ENCODE data around the gene NIN. TPM values are rescaled to one million over a fixed set of nuclear protein-coding genes. Genes with fewer than 3 reads are reported as not detected.

Gene NIN
- total RNA-seq, 1 donor from 2014 or later = 46.9 TPM

DNA sequence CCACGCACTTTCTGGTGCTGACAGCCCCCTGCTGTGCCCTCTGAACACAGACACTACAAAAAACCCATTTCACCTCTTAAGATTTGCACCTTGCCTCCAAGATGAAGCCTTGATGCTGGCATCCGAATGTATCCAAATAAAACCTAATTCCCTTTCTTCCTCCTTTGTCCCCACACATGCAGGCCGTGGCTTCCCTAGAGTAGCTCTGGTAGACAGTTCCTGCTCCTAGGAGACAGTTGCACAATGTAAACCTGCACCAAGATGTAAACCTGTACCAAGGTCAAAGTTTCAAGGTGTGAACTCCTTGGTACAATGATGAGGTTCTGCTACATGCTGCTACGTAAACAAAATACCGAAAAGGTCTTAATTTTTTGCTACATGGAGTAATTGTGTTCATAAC is 40.3 kb upstream of the NIN start:
- no peak for DNase-seq (ENCODE audit: low spot score)
- Mint-ChIP-seq H3K27ac (ENCODE audit: unreplicated experiment) (no peak overlapping the region), H3K36me3 (ENCODE audit: low read depth) (no peaks in the 10 kb centered on the region), H3K27me3 (ENCODE audit: low read depth) (peaks cover 28% of the 10 kb centered on the region), H3K4me3 (ENCODE audit: unreplicated experiment) (peak overlapping the region; percentile 23), H3K4me1 (ENCODE audit: low read depth) (peaks cover 9% of the 10 kb centered on the region), H3K9me3 (ENCODE audit: low read depth) (no peaks in the 10 kb centered on the region)
- TF ChIP-seq CTCF (IDR thresholded peaks at IDR 0.05) = no peak

DNA sequence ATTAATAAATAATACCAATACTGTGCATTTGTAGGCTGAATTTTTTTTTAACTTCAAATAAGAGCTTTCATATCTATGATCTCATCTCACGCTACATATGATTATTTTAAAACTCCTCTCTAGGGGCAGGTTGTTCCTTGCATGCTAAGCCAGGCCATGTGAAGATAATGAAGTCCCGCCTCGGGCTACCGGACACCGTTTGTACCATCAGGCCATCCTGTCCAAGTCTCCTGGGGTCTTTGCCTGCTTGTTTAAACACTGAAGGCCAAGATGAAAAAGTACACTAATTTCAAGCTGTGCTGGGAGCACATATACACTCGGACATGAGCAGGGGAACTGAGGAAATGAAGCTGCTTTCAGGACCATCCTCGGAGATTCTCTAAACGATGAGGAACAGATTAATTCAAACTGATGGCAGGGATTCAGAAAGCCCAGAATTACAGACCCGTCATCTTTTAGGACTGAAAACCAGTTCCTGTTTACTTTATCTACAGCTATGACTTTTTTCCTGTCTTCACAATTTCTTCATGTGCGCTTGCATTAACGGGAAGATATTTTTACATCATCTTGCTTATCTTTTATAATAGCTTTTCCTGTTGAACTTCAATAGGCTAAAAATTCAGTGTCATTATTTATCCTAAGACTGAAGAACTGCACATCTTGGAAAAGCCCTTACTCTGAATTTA is 34.6 kb upstream of the NIN start:
- peaks cover 1% of the 10 kb centered on the region for H3K27me3 Mint-ChIP-seq (ENCODE audit: low read depth)
- no peak for DNase-seq (ENCODE audit: low spot score)
- TF ChIP-seq CTCF (IDR thresholded peaks at IDR 0.05) = no peak
- H3K9me3 Mint-ChIP-seq (ENCODE audit: low read depth) = no peaks in the 10 kb centered on the region
- no peak overlapping the region for H3K4me3 Mint-ChIP-seq (ENCODE audit: unreplicated experiment)
- peaks cover 7% of the 10 kb centered on the region for H3K4me1 Mint-ChIP-seq (ENCODE audit: low read depth)
- no peaks in the 10 kb centered on the region for H3K36me3 Mint-ChIP-seq (ENCODE audit: low read depth)
- no peak overlapping the region for H3K27ac Mint-ChIP-seq (ENCODE audit: unreplicated experiment)

DNA sequence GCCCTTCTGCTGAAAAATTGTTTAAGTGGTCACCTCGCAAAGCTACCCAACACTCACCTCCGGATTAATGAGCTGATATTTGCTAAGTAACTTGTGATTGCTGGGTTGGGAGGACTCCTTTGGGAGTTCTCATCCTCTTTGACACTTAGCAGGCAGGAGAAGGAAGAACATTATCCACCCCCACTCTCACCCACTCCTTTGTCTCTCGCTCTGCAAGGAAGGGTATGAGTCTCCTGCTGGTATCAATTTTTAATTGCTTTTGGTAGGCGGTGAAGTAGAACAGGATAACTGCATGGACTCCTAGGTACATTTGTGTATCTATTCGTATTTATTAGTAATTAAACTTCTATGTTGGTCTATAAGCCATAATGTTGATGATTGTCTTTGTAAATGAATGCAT is 34.0 kb upstream of the NIN start:
- H3K27me3 Mint-ChIP-seq (ENCODE audit: low read depth) = peaks cover 1% of the 10 kb centered on the region
- TF ChIP-seq CTCF (IDR thresholded peaks at IDR 0.05) = no peak
- no peak for DNase-seq (ENCODE audit: low spot score)
- H3K27ac Mint-ChIP-seq (ENCODE audit: unreplicated experiment) = no peak overlapping the region
- no peaks in the 10 kb centered on the region for H3K36me3 Mint-ChIP-seq (ENCODE audit: low read depth)
- H3K4me3 Mint-ChIP-seq (ENCODE audit: unreplicated experiment) = no peak overlapping the region
- H3K4me1 Mint-ChIP-seq (ENCODE audit: low read depth) = peaks cover 13% of the 10 kb centered on the region
- no peaks in the 10 kb centered on the region for H3K9me3 Mint-ChIP-seq (ENCODE audit: low read depth)

GRCh38 chr14:50864237-50864636 is 33.3 kb upstream of the NIN start:
- DNase-seq (ENCODE audit: low spot score) = no peak
- H3K4me1 Mint-ChIP-seq (ENCODE audit: low read depth) = peaks cover 18% of the 10 kb centered on the region
- no peak overlapping the region for H3K27ac Mint-ChIP-seq (ENCODE audit: unreplicated experiment)
- no peaks in the 10 kb centered on the region for H3K9me3 Mint-ChIP-seq (ENCODE audit: low read depth)
- no peak overlapping the region for H3K4me3 Mint-ChIP-seq (ENCODE audit: unreplicated experiment)
- H3K36me3 Mint-ChIP-seq (ENCODE audit: low read depth) = no peaks in the 10 kb centered on the region
- H3K27me3 Mint-ChIP-seq (ENCODE audit: low read depth) = peaks cover 1% of the 10 kb centered on the region
- no peak for TF ChIP-seq CTCF (IDR thresholded peaks at IDR 0.05)

GRCh38 chr14:50862036-50862570 is 31.1 kb upstream of the NIN start:
- no peak overlapping the region for H3K4me3 Mint-ChIP-seq (ENCODE audit: unreplicated experiment)

More at GRCh38 chr14:50862036-50862570, 31.1 kb upstream of the NIN start:
- Mint-ChIP-seq H3K4me1 (ENCODE audit: low read depth) (peaks cover 21% of the 10 kb centered on the region), H3K9me3 (ENCODE audit: low read depth) (no peaks in the 10 kb centered on the region), H3K36me3 (ENCODE audit: low read depth) (no peaks in the 10 kb centered on the region), H3K27me3 (ENCODE audit: low read depth) (peaks cover under 1% of the 10 kb centered on the region), H3K27ac (ENCODE audit: unreplicated experiment) (no peak overlapping the region)
- DNase-seq (ENCODE audit: low spot score) = no peak
- TF ChIP-seq CTCF (IDR thresholded peaks at IDR 0.05) = no peak
